ENCODE results near the gene CNTNAP2. TPM values are rescaled to one million over a fixed set of nuclear protein-coding genes. Genes with fewer than 3 reads are reported as not detected.

Gene CNTNAP2
- total RNA-seq, 1 experiment from 2014 or later = 64.5 TPM

GRCh38 chr7:146331369-146331768 lies 214.8 kb downstream of the CNTNAP2 start:
- no peaks in the 10 kb centered on the region for H3K27me3 Mint-ChIP-seq (ENCODE audit: low read depth)
- H3K4me1 ChIP-seq (ENCODE audit: insufficient read depth, low read length) = no peaks in the 10 kb centered on the region

More at GRCh38 chr7:146331369-146331768, 214.8 kb downstream of the CNTNAP2 start:
- no peak overlapping the region for H2BK5ac ChIP-seq (ENCODE audit: insufficient read length, low read length)
- no peak overlapping the region for H3K9ac ChIP-seq (ENCODE audit: extremely low read depth, insufficient read length, low read length)
- H3K4me2 ChIP-seq (ENCODE audit: insufficient read depth, insufficient read length, low read length) = no peak overlapping the region
- H3K14ac ChIP-seq (ENCODE audit: insufficient read depth, low read length) = no peak overlapping the region
- no peaks in the 10 kb centered on the region for H3K36me3 Mint-ChIP-seq (ENCODE audit: insufficient read depth in 1 of 3, low read depth in 3 of 3)
- H2BK15ac ChIP-seq (ENCODE audit: low read depth, low read length) = no peak overlapping the region
- TF ChIP-seq, protein P1, sequence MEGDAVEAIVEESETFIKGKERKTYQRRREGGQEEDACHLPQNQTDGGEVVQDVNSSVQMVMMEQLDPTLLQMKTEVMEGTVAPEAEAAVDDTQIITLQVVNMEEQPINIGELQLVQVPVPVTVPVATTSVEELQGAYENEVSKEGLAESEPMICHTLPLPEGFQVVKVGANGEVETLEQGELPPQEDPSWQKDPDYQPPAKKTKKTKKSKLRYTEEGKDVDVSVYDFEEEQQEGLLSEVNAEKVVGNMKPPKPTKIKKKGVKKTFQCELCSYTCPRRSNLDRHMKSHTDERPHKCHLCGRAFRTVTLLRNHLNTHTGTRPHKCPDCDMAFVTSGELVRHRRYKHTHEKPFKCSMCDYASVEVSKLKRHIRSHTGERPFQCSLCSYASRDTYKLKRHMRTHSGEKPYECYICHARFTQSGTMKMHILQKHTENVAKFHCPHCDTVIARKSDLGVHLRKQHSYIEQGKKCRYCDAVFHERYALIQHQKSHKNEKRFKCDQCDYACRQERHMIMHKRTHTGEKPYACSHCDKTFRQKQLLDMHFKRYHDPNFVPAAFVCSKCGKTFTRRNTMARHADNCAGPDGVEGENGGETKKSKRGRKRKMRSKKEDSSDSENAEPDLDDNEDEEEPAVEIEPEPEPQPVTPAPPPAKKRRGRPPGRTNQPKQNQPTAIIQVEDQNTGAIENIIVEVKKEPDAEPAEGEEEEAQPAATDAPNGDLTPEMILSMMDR (conservative IDR thresholded peaks at IDR 0.05) = no peak; the same call in 2 of the 3 replicates
- H3K4me1 Mint-ChIP-seq = no peaks in the 10 kb centered on the region
- H4K5ac ChIP-seq (ENCODE audit: insufficient read length, low read depth, low read length) = no peak overlapping the region
- no peak overlapping the region for H2AK5ac ChIP-seq (ENCODE audit: insufficient read length, low read length)
- no peaks in the 10 kb centered on the region for H3K27me3 ChIP-seq (ENCODE audit: insufficient read depth, low read length)
- no peak for DNase-seq
- no peak overlapping the region for H2BK120ac ChIP-seq (ENCODE audit: low read depth, low read length, poor library complexity, severe bottlenecking)
- no peak overlapping the region for H4K8ac ChIP-seq (replicated peaks; ENCODE audit: insufficient read length, low read depth, low read length)
- no peaks in the 10 kb centered on the region for H3K9me3 Mint-ChIP-seq
- H3K23me2 ChIP-seq (ENCODE audit: insufficient read length, low read depth, low read length, poor library complexity, severe bottlenecking) = no peaks in the 10 kb centered on the region
- H3K79me2 ChIP-seq (ENCODE audit: insufficient read depth, low read length) = no peaks in the 10 kb centered on the region
- no peak overlapping the region for H3K4me3 Mint-ChIP-seq
- no CpG with 5 or more reads among the region's 1 CpG for WGBS (ENCODE audit: extremely low coverage, insufficient read length, low lambda C conversion rate)
- no peak overlapping the region for H3K4ac ChIP-seq (ENCODE audit: low read depth, low read length)
- H2BK12ac ChIP-seq (ENCODE audit: insufficient read length, low read depth, low read length) = no peak overlapping the region
- no peak overlapping the region for H3K23ac ChIP-seq (ENCODE audit: insufficient read length, low read depth, low read length)
- no peaks in the 10 kb centered on the region for H4K20me1 ChIP-seq (ENCODE audit: control insufficient read depth, insufficient read depth, insufficient read length)
- no peak overlapping the region for H2AFZ ChIP-seq (ENCODE audit: low read length)
- H3K18ac ChIP-seq (ENCODE audit: insufficient read length, low read depth, low read length) = no peak overlapping the region
- no peak overlapping the region for H3T11ph ChIP-seq (ENCODE audit: low read length)
- H3K27ac Mint-ChIP-seq = no peak overlapping the region
- H3K9me3 ChIP-seq (ENCODE audit: control insufficient read depth, low read depth, low read length) = no peaks in the 10 kb centered on the region
- H3K27ac ChIP-seq (ENCODE audit: insufficient read length, low read depth, low read length) = no peak overlapping the region
- H2BK20ac ChIP-seq (ENCODE audit: low read depth, low read length, poor library complexity, severe bottlenecking) = no peak overlapping the region
- H3K79me1 ChIP-seq (ENCODE audit: insufficient read depth, low read depth, low read length, poor library complexity, severe bottlenecking) = no peaks in the 10 kb centered on the region
- H4K91ac ChIP-seq (ENCODE audit: insufficient read length, low read depth, low read length) = no peak overlapping the region
- H3K56ac ChIP-seq (ENCODE audit: insufficient read length, low read depth, low read length) = no peak overlapping the region
